ENCODE data around the gene P4HA1.
"Not testable (repeated sequence)": the region's sequence is repeated elsewhere in the genome, so short reads cannot be mapped to it uniquely, and the experiment has no call there.

The P4HA1 gene

DNA sequence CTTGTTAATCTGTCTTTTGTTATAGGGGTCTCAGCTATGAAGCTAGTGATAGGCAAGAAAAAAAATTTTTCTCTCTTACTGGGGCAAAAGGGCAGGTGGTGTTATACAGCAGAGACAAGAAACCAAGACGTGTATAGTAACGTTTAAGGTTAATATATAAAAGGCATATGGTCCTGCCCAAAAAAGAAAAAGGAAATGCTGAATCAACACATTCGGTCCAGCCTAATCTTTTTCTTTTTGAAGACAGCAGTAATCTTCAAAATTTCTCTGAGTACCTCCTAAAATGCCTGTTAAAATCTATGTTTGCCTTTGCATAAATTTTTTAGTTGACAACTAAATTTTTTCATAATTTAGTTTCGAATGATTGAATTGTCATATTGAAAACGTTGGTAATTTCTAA, 54.5 kb downstream of the P4HA1 start:
- DNase-seq, result no peak

DNA sequence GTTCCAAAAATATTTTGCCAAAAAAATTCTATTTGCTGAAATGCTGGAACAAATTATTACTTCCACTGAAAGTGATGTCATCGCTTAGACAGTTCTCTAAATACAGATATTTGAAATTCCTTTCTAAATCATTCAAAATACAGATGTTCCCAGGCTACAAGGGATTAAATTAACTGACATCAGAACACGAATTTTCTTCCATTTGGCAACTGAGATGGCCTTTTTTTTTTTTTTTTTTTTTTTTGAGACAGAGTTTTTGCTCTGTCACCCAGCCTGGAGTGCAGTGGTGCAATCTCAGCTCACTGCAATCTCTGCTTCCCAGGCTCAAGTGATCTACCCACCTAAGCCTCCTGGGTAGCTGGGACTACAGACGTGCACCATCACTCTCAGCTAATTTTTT, 57.0 kb downstream of the P4HA1 start:
- no peak for DNase-seq

DNA sequence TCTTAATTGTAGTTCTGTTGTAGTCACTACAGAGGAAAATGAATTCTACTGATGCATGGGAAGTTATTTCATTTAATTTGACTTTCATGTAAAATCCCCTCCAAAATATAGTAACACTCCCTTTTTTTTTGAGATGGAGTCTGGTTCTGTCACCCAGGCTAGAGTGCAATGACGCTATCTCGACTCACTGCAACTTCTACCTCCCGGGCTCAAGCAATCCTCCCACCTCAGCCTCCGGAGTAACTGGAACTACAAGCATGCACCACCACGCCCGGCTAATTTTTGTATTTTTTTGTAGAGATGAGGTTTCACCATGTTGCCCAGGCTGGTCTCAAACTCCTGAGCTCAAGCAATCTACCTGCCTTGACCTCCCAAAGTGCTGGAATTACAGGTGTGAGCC, 60.4 kb downstream of the P4HA1 start:
- not testable (repeated sequence) for DNase-seq

DNA sequence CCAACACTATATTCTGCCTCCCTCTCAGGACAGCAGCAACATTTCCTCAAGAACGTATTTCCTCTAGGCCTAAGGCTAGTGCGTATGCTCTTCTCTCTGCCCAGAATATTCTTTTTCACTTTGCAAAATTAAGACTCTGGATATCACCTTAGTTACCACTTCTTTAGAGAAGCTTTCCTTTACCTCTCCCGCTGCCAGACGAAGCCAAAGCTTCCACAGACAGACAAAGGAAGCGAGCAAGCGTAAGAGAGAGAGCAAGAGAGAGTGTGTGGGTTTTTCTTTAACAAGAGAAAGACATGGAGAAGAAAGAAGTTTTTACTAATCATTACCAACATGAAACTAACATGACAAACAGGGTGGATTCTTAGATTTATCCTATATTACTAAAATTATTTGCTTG, 64.1 kb downstream of the P4HA1 start:
- no peak for DNase-seq

DNA sequence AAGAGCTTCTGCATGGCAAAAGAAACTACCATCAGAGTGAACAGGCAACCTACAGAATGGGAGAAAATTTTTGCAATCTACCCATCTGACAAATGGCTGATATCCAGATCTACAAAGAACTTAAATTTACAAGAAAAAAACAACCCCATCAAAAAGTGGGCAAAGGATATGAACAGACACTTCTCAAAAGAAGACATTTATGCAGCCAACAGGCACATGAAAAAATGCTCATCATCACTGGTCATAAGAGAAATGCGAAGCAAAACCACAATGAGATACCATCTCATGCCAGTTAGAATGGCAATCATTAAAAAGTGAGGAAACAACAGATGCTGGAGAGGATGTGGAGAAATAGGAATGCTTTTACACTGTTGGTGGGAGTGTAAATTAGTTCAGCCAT, 70.0 kb downstream of the P4HA1 start:
- DNase-seq, result not testable (repeated sequence)

DNA sequence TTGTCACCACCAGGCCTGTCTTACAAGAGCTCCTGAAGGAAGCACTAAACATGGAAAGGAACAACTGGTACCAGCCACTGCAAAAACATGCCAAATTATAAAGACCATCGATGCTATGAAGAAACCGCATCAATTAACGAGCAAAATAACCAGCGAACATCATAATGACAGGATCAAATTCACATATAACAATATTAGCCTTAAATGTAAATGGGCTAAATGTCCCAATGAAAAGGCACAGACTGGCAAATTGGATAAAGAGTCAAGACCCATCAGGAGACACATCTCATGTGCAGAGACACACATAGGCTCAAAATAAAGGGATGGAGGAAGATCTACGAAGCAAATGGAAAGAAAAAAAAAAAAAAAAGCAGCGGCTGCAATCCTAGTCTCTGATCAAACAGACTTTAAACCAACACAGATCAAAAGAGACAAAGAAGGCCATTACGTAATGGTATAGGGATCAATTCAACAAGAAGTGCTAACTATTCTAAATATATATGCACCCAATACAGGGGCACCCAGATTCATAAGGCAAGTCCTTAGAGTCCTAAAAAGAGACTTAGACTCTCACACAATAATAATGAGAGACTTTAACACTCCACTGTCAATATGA, 73.1 kb downstream of the P4HA1 start:
- DNase-seq, result not testable (repeated sequence)

DNA sequence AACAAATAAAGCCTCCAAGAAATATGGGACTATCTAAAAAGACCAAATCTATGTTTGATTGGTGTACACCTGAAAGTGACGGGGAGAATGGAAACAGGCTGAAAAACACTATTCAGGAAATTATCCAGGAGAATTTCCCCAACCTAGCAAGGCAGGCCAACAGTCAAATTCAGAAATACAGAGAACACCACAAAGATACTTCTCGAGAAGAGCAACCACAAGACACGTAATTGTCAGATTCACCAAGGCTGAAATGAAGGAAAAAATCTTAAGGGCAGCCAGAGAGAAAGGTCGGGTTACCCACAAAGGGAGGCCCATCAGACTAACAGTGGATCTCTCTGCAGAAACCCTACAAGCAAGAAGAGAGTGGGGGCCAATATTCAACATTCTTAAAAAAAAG, 73.7 kb downstream of the P4HA1 start:
- not testable (repeated sequence) for DNase-seq

DNA sequence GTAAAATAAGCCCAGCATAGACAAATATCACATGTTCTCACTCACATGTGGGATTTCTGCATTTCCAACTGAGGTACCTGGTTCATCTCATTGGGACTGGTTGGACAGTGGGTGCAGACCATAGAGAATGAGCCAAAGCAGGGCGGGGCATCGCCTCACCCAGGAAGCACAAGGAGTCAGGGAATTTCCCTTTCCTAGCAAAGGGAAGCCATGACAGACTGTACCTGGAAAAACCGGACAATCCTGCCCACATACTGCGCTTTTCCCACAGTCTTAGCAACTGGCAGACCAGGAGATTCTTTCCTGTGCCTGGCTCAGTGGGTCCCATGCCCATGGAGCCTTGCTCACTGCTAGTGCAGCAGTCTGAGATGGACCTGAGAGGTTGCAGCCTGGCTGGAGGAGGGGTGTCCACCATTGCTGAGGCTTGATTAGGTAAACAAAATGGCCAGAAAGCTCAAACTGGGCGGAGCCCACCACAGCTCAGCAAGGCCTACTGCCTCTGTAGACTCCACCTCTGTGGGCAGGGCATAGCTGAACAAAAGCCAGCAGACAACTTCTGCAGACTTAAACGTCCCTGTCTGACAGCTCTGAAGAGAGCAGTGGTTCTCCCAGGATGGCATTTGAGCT, 75.0 kb downstream of the P4HA1 start:
- not testable (repeated sequence) for DNase-seq

DNA sequence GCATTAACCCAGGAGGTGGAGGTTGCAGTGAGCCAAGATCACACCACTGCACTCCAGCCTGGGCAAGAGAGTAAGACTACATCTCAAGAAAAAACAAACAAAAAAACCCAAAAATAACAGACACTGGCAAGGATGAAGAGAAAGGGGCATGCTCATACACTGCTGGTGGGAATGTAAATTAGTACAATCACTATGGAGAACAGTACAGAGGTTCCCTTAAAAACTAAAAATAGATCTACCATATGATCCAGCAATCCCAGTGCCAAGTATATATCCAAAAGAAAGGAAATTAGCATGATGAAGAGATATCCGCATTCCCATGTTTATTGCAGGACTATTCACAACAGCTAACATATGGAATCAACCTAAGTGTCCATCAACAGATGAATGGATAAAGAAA, 75.6 kb downstream of the P4HA1 start:
- DNase-seq, result no peak

DNA sequence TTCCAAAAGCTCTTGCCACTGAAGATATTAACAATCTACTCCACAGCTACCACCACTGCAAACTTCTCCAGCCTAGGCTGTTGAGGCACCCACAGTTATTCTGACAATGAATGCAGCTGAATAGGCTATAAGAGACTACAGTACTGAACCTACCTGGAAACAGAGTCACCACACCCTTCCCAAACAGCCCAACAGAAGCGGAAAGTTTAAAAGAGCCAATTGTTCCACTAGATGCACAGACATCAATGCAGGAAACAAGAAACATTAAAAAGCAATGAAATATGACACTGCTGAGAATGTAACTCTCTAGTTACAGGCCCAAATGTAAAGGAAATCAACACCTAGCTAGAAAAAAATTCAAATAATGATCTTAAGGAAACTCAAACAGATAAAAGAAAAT, 77.6 kb downstream of the P4HA1 start:
- DNase-seq, result no peak

DNA sequence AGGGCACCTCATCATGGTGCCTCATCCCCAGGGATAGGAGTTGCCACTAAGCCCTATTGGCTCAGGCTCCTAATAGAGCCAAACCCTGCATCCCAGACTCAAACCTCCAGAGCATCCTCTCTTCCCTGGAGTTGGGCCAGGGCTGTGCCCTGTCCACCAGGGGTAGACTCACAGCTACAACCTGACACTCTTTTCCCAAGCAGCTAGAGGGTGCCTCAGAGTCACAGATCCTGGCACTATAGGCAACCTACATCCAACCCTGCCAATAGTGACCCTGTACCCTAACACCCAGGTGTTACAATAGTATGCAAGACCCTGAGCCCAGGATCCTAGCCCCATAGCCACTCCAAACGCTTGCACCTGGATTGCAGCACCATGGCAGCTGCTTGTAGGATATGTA, 78.0 kb downstream of the P4HA1 start:
- no peak for DNase-seq

DNA sequence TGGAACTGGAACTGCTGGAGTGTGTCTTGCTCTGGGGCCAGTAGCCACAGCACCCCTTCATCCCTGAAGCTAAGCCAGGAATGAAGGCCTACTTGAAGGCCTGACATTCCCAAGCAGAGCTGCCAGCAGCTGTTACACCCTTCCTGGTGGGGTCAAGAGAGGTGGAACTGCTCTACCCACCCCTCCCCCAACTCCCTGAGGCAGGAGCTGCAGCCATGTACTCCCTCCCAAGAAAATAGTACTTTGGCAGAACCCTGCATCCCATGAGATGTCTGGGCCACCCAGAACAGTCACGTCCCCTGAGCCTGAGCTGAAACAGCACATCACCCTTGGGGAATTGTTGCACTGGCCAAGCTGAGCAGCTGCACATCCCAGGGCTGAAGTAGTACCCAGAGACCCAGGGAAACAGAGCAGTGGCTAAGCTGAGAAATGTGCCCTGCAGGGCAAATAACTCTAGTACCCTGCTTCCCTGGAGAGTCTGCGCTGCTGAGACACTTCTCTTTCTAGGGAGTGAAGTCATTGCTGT, 78.6 kb downstream of the P4HA1 start:
- DNase-seq, result no peak

DNA sequence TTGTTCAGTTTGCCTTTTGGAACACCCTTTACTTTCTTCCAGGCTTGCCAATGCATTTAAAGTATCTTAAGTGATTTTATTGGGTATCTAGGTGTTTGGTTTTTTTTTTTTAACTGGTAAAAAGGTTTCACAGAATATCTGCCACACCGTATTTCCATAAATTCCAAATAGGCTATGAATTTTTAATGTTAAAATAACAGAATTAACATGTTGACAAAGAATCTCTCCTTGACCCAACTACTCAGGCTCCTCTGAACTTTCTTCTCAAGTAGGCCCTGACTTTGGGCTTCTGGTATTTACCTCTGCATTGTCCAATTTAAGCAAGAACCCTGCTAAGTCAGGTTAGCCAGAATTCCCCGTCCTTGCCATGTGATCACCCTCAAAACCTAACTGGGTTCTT, 80.9 kb downstream of the P4HA1 start:
- no peak for DNase-seq

DNA sequence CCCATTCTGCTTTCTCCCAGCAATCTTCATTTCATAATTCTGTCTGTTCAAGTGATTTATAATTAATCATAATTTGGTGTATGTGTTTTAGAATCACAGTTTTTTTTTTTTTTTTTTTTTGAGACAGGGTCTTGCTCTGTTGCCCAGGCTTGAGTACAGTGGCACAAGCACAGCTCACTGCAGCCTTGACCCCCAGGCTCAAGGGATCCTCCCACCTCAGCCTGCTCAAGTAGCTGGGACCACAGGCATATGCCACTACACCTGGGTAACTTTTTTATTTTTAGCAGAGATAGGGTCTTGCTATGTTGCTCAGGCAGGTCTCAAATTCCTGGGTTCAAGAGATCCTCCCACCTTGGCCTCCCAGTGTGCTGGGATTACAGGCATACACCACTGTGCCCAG, 92.8 kb downstream of the P4HA1 start:
- no peak for DNase-seq

DNA sequence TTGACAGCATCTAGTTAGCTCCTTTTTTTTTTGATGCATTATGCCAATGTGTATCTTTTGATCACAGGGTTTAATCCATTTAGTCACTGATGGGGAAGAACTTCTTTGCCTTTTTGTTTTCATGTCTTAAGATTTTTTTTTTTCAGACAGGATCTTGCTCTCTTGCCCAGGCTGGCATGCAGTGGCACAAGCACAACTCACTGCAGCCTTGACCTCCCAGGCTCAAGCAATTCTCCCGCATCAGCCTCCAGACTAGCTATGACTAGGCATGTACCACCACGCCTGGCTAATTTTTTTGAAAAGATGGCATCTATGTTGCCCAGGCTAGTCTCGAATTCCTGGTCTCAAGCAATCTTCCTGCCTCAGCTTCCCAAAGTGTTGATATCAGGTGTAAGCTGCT, 95.7 kb downstream of the P4HA1 start:
- DNase-seq, result no peak

DNA sequence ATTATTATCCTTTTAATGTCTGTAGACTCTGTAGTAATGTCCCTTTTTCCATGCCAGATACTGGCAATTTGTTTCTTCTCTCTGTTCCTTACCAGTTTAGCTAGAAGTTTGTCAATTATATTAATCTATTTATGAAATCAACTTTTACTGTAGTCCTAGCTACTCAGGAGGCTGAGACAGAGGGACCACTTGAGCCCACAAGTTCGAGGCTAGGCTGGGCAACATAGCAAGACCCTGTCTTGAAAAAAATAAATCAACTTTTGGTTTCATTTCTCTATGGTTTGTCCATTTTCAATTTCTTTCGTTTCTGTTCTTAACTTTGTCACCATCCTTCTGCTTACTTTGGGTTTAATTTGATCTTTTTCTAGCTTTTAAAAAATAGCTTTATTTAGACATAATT, 99.6 kb downstream of the P4HA1 start:
- no peak for DNase-seq

DNA sequence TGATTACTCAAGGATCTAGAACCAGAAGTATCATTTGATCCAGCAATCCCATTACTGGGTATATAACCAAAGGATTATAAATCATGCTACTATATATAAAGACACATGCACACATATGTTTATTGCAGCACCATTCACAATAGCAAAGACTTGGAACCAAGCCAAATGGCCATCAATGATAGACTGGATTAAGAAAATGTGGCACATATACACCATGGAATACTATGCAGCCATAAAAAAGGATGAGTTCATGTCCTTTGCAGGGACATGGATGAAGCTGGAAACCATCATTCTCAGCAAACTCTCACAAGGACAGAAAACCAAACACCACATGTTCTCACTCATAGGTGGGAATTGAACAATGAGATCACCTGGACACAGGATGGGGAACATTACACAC, 101.2 kb downstream of the P4HA1 start:
- DNase-seq, result not testable (repeated sequence)

DNA sequence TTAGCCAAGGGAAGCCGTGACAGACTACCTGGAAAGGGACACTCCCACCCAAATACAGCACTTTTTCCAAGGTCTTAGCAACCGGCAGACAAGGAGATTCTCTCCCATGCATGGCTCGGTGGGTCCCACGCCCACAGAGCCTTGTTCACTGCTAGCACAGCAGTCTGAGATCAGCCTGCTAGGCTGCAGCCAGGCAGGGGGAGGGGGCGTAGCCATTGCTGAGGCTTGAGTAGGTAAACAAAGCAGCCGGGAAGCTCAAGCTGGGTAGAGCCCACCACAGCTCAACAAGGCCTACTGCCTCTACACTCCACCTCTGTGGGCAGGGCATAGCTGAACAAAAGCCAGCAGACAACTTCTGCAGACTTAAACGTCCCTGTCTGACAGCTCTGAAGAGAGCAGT, 106.9 kb downstream of the P4HA1 start:
- DNase-seq, result not testable (repeated sequence)

DNA sequence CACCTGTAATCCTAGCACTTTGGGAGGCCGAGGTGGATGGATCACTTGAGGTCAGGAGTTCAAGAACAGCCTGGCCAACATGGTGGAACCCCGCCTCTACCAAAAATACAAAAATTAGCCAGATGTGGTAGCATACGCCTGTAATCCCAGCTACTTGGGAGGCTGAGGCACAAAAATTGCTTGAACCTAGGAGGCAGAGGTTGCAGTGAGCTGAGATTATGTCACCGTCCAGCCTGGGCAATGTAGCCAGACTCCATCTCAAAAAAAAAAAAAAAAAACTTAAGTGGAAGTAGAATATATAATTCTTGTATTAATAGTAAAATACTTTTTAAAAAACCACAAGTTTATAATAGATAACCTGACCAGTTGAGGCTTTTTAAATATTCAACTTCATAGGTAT, 112.0 kb downstream of the P4HA1 start:
- DNase-seq, result not testable (repeated sequence)

DNA sequence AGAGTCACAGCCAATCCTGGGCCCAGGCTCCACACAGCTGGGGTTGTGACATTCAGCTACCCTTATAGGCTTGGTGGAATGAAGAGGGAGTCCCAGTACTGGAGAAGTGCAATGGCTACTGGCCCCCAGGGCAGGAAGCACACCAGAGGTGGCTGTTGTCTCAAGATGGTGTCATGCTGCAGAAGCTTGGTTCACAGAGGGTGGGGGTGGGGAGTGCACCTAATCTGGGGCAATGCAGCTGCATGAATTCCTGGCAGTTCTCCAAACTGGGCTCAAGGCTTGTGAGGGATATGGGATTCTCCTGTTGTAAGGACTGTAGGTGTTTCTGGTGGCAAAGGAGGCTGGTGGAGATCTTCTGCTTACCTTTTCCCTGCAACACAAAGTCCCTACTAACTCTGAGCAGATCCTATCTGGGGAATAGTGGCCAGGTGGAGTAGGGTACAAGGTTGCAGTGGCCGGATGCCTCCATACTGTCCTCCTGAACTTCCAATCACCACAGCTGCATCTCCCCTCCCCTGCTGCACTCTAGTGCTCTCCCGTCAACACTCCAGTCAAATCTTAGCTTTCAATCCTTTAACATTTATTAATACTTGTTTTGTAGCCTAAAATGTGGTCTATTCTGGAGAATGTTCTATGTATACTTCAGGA, 114.7 kb downstream of the P4HA1 start:
- DNase-seq, result no peak

DNA sequence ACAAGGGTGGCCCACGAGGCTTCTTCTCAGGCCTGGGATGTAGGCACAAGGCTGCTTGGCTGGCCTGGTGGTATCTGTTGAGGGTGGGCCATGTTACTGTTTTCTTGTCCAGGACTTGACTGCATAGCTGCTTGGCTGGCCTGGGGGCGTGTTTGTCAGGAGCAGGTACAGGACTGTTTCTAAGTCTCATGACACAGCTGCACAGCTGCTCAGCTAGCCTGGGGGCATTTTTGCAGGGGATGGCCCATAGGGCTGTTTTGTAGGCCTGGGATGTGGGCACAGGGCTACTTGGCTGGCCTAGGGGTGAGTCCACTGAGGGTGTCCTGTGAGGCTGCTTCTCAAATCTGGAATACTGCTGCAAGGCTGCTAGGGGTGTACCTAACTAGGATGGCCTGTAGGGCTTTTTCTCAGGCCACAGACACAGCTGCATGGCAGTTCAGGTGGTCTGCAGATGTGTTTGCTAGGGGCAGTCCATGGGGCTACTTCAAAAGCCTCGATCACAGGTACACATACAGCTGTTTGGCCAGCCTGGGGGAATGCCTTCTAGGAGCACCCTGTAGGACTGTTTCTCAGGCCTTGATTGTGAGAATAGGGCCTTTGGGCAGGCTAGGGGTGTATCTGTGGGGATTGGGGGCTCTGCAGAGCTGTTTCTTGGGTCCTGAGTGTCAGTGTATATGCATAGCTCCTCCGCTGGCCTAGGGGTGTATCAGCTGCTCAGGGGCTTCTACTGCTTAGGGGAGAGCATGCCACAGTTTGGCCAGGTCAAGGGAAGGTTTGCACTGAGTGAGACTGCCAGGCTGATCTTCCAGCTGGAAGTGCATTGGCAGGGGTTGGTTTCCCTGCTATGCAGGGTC, 115.4 kb downstream of the P4HA1 start:
- no peak for DNase-seq

DNA sequence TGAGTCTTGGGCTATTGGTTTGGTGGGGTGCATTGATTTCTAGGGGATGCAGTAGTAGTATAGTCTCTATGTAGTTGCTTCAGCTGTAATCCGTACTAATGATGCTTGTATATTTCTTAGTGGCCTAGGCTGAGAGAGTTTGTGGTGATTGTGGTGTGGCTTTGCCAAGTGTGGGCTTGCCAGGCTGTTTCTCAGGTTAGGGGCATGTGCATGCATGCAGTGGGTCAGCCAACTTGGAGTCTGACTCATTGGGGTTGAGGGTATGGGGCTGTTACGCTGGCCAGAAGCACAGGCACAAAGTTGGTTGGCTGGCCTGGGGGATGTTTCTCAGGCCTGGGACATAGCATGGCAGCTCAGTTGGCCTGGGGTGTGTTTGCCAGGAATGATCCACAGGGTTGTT, 116.3 kb downstream of the P4HA1 start:
- no peak for DNase-seq

DNA sequence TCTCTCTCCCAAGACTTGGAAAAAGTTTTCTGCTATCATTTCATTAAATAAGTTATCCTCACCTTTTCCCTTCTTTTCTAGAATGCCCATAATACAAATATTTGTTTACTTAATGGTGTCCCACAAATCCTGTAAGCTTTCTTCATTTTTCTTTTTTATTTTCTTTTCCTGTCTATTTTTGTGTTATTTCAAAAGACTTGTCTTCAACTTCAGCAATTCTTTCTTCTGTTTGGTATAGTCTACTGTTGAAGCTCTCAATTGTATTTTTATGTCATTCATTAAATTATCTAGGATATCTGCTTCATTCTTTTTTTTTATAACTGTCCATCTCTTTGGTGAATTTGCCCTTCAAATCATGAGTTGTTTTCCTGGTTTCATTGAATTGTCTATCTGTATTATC, 117.0 kb downstream of the P4HA1 start:
- no peak for DNase-seq

Data from cerebellar nuclear complex (tissue), 1 donor.